Upper lobe of right lung (tissue), 1 donor: Measurements from ENCODE around the gene ZBTB49. TPM values are rescaled to one million over a fixed set of nuclear protein-coding genes. Genes with fewer than 3 reads are reported as not detected.

Experiments used
- ATAC-seq: fragments of 200-7000 bp; cut with Tn5 transposase; one replicate; pipeline ENCODE4 v1.9.1; 2020; ENCODE audit warnings: mild to moderate bottlenecking, moderate library complexity
- DNase-seq: peaks from one replicate; pipeline ENCODE4 v3.0.0-alpha.2; 2020
- H3K27ac ChIP-seq: fragments of 200-600 bp; one replicate; pipeline ENCODE4 v1.8.0; 2022
- H3K27me3 ChIP-seq: fragments of 200-600 bp; one replicate; pipeline ENCODE4 v1.8.0; 2022; ENCODE audit warnings: mild to moderate bottlenecking
- H3K36me3 ChIP-seq: fragments of 200-600 bp; one replicate; pipeline ENCODE4 v1.8.0; 2022
- H3K4me1 ChIP-seq: fragments of 200-600 bp; one replicate; pipeline ENCODE4 v1.8.0; 2022
- H3K4me3 ChIP-seq: fragments of 200-600 bp; one replicate; pipeline ENCODE4 v1.8.0; 2022; ENCODE audit warnings: mild to moderate bottlenecking
- H3K9me3 ChIP-seq: fragments of 200-600 bp; one replicate; pipeline ENCODE4 v1.8.0; 2022
- CTCF ChIP-seq: fragments of 200-600 bp; IDR thresholded peaks from one replicate; pipeline ENCODE4 v1.8.0; 2022; ENCODE audit warnings: antibody characterized with exemption
- intact Hi-C: fragments of 100-400 bp; cut with DNase I; formaldehyde crosslinking; loops from one replicate; pipeline ENCODE4 v1.11.0; 2022
- total RNA-seq: library from RNA; stranded (reverse); fragmentation: NEBNext Ultra II Directional; extraction: Animal tissue kit (Norgen Biotek cat#: 25700); gene quantifications from one replicate; pipeline ENCODE4 v1.2.1, GENCODE V29; 2021
- donor health status: DM: no; HTN: yes; CAD: no; lungs with severe emphysema.

The ZBTB49 gene
- total RNA-seq, 1 donor from 2014 or later, result 5.6 TPM

GRCh38 chr4:4271912-4272311, 18.1 kb upstream of the ZBTB49 start:
- TF ChIP-seq CTCF, result no peak
- Histone ChIP-seq H3K4me3 (no peak overlapping the region), H3K27ac (no peak overlapping the region), H3K4me1 (no peaks in the 10 kb centered on the region), H3K9me3 (no peaks in the 10 kb centered on the region), H3K36me3 (peaks cover 53% of the 10 kb centered on the region), H3K27me3 (no peaks in the 10 kb centered on the region)
- DNase-seq (peak; percentile 74), ATAC-seq (peak; percentile 50)
- intact Hi-C loops, result no loop called here

- peak; percentile 61 for ATAC-seq
Observed at GRCh38 chr4:4274226-4274625, 15.8 kb upstream of the ZBTB49 start.

GRCh38 chr4:4277531-4277930, 12.5 kb upstream of the ZBTB49 start:
- no peak for ATAC-seq
- Histone ChIP-seq H3K27me3 (no peaks in the 10 kb centered on the region), H3K9me3 (no peaks in the 10 kb centered on the region), H3K4me3 (no peak overlapping the region), H3K36me3 (peaks cover 87% of the 10 kb centered on the region), H3K27ac (no peak overlapping the region), H3K4me1 (no peaks in the 10 kb centered on the region)
- intact Hi-C loops, result no loop called here
- no peak for DNase-seq
- no peak for TF ChIP-seq CTCF

More at GRCh38 chr4:4274226-4274625, 15.8 kb upstream of the ZBTB49 start:
- Histone ChIP-seq H3K36me3 (peaks cover 69% of the 10 kb centered on the region), H3K27ac (no peak overlapping the region), H3K27me3 (no peaks in the 10 kb centered on the region), H3K4me3 (no peak overlapping the region), H3K9me3 (no peaks in the 10 kb centered on the region), H3K4me1 (no peaks in the 10 kb centered on the region)
- intact Hi-C loops, result no loop called here
- no peak for DNase-seq
- TF ChIP-seq CTCF, result no peak

GRCh38 chr4:4281787-4282186, 8.3 kb upstream of the ZBTB49 start:
- Histone ChIP-seq H3K27ac (no peak overlapping the region), H3K36me3 (peaks cover 92% of the 10 kb centered on the region), H3K4me3 (no peak overlapping the region), H3K9me3 (no peaks in the 10 kb centered on the region), H3K27me3 (no peaks in the 10 kb centered on the region), H3K4me1 (no peaks in the 10 kb centered on the region)
- no peak for DNase-seq
- intact Hi-C loops, result no loop called here
- TF ChIP-seq CTCF, result no peak
- ATAC-seq, result no peak

GRCh38 chr4:4284827-4285618, 5.0 kb upstream of the ZBTB49 start:
- Histone ChIP-seq H3K27ac (no peak overlapping the region), H3K4me1 (peaks cover 10% of the 10 kb centered on the region), H3K36me3 (peaks cover 60% of the 10 kb centered on the region), H3K4me3 (no peak overlapping the region), H3K27me3 (no peaks in the 10 kb centered on the region), H3K9me3 (no peaks in the 10 kb centered on the region)
- TF ChIP-seq CTCF, result no peak
- no peak for ATAC-seq
- DNase-seq, result no peak
- intact Hi-C loops, result no loop called here

- peaks cover 36% of the 10 kb centered on the region for H3K36me3 ChIP-seq
- H3K4me1 ChIP-seq, result peaks cover 20% of the 10 kb centered on the region
- intact Hi-C loops, result no loop called here
- no peak for ATAC-seq
- H3K9me3 ChIP-seq, result no peaks in the 10 kb centered on the region
- no peak for DNase-seq
- H3K27me3 ChIP-seq, result no peaks in the 10 kb centered on the region
- no peak overlapping the region for H3K27ac ChIP-seq
- no peak for TF ChIP-seq CTCF
- H3K4me3 ChIP-seq, result no peak overlapping the region
Observed at GRCh38 chr4:4288098-4288497, 2.0 kb upstream of the ZBTB49 start.
